Loucy (cell line): Measurements from ENCODE around the gene NUTM2A.
"Not testable (repeated sequence)": the region's sequence is repeated elsewhere in the genome, so short reads cannot be mapped to it uniquely, and the experiment has no call there.

Experiments used
- CTCF ChIP-seq: fragments of 200-600 bp; sonication (generic); conservative IDR thresholded peaks from 2 replicates; pipeline ENCODE4 v1.5.1; 2014; ENCODE audit warnings: mild to moderate bottlenecking, antibody characterized with exemption, low read length
- EZH2phosphoT487 ChIP-seq: fragments of 200-600 bp; IDR thresholded peaks from 2 replicates; pipeline ENCODE4 v1.6.1; 2018; ENCODE audit warnings: antibody characterized with exemption, mild to moderate bottlenecking, moderate library complexity, borderline replicate concordance

- TF ChIP-seq CTCF, EZH2phosphoT487: not testable (repeated sequence)
These were observed 55.6 kb downstream of the NUTM2A start for GRCh38 chr10:87280749-87281392.
